HG03159 (cell line): Measurements from ENCODE around the gene ADAMTS17.

Experiments
- ATAC-seq: cut with Tn5 transposase; IDR thresholded peaks from one replicate; pipeline ENCODE4 v1.9.1; 2021; ENCODE audit warnings: mild to moderate bottlenecking, moderate library complexity; ENCODE audit not compliant: unreplicated experiment

The ADAMTS17 gene

DNA sequence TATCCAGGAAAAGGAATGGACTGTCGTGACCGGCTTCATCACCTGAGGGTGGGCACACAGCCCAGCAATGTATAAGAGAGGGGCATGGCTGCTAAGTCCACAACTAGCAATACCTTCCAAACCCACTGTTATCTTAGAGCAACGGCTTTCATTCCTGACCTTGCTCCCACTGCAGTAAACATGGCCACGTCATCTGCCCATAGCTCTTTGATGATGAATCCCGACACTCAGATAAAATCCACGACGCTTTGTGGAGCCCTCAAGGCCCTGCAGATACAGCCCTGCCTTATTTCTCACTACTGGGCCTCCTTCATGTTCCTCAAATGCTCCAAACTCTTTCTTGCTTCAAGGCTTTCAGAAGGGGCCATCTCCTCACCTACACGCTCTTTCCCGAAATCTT, 114.0 kb downstream of the ADAMTS17 start:
- ATAC-seq = no peak

DNA sequence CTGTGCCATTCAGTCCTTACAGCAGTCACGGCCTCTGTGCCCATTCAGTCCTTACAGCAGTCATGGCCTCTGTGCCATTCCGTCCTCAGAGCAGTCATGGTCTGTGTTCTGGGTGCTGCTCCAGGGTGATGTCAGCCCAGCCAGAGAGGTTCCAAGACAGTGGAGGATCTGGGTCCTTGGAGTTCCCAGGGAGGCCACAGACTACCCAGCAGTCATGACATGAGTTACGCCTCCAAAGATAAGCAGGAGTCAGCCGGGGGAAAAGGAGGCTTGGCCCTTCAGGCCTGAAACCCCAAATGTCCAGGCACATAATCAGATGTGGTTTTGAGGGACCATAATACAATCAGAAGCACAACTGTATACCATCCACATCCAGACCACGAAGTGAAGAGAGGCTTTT, 115.7 kb downstream of the ADAMTS17 start:
- ATAC-seq = no peak

DNA sequence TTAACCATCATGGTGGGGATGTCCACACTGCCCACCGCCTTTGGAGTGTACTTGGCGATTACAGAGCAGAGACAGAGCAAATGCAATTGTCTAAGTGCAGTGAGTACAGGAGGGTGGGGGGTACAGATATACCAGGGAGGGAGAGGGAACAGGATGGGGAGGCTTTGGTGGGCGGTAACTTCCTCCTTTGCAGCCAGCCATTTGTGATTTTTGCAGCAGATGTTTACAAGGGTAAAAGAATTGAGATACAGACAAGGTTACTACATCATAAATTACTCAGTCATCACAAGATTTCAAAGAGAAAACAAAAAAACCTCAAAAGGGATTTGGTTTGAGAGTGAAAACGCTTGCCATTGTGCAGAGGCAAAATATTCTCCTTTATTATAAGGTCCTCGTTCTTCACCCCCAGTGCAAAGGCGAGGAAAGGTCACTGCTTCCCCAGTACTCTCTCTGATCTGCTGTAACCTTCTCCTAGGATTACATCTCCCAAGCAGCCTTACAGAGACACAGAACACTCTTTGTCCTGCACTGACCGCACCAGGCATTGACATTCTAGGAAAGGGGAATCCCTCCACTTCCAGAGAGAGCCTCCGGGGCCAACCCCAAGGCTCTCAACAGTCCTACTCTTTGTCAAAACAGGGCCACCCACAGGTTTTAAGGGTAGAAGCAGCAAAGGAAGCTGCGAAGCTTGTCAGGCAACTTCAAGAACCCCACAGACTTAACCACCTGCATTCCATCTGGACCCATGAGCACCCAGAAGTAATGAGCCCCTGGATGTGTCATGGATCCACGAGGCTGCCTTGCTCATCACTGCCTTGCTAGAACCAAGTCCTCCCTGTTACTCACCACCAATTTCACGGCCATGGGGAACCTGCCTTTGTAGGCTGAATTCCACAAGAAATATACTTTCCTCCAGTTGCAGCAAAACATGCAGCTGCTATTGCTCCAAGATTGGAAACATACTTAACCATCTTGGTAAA, 117.3 kb downstream of the ADAMTS17 start:
- no peak for ATAC-seq

DNA sequence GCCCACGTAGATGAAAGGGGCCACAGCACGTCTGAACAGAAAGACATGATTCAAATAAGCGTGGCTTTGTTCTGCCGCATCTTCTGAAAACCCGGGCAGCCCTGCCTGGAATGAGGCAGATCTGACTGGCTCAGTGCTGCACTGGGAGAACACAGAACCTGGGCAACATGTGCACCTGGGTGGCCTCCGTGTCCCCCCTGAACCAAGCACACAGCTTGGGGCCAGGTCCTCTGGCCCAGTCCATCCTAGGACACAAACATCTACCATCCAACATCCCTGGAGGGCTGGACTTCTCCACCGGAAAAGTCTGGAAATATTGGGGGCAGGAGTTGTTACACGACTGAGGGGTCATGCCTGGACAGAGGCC, 119.4 kb downstream of the ADAMTS17 start:
- ATAC-seq = no peak

GRCh38 chr15:100221471-100222348, 120.1 kb downstream of the ADAMTS17 start:
- no peak for ATAC-seq

DNA sequence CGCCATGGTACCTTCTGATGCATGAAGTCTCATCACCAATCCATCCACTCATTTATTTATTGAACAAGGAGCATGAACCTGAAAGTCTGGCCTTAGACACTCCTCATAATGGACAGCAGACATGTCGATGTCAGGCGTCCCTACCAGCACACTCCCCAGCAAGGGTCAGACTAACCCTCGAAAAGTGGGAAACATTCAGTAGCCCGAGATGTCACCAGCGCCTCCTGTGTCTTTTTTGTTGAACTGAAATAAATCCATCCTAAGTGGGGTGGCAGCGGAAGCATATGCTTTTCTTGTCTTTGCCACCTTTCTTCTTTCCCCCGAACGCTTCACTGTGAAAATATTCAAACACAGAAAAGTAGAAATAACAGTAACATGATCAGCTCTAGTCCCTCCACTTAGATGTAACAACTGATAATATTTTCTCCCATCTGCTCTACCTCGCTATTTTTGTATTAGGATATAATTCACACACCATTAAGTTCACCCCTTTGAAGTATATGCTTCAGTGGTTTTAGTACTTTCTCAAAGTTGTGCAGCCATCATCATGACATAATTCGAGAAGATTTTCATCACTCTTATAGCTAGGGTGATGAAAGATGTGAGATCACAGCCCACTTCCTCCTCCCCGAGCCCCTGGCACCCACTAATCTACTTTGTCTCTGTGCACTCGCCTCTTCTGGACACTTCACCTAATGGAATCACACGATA, 121.6 kb downstream of the ADAMTS17 start:
- no peak for ATAC-seq

GRCh38 chr15:100218434-100218833, 123.3 kb downstream of the ADAMTS17 start:
- ATAC-seq = no peak

GRCh38 chr15:100216182-100216581, 125.6 kb downstream of the ADAMTS17 start:
- ATAC-seq = no peak

DNA sequence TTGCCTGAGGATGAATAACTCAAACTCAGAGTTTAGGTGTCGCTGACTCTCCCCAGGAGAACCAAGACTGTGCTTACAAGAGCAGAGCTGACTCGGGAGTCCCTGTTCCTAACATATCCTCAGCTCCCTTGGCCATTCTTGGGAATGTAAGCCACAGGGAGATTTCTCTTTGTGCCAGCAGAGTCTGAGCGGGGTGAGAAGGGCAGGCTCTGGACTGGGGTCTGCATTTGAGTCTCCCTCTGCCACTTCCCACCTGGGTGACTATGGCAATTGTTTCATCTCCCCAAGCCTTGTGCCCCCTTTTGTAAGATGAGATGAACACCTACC, 126.0 kb downstream of the ADAMTS17 start:
- ATAC-seq = no peak

DNA sequence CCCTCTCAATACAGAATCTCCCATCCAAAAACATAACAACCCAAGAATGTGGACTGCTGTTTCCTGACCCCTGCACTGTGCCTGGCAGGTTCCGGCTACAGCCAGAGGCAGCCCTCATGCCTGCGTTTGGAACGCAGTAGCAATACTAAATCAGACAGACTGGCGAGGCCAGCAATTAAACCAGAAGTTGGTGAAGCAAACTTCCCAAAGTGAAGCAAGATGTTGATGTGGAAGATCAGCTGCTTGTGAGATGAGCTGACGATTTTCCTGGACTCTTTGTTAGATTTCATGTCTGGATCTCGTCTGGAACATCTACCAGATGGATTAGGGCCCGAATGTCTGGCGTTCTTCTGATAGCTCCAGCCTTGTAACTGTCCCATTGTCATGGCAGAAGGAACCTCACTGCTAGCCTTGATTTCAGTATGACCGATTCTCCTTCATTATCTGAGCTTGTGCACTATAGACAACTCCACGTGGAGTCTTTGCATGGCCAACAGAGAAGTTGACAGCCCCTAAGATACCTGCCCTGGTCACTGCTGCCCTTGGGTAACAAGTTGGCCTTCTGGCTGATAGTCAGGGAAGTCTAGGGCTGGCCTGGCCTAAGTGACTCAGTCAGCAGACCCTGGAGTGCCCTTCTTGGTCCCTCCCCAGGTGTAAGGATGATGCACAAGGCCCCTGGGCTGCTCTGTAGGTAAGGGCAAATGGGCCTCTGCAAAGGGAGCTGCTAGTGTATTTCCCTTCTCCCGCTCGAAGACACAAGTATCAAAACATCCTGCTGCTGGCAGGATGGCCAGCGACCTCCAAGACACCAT, 126.5 kb downstream of the ADAMTS17 start:
- ATAC-seq = no peak

- no peak for ATAC-seq
Observed at GRCh38 chr15:100211855-100212850, 129.6 kb downstream of the ADAMTS17 start.

- no peak for ATAC-seq
Observed at GRCh38 chr15:100210338-100210737, 131.4 kb downstream of the ADAMTS17 start.

GRCh38 chr15:100208921-100209603, 132.7 kb downstream of the ADAMTS17 start:
- ATAC-seq = no peak

GRCh38 chr15:100207053-100207452, 134.7 kb downstream of the ADAMTS17 start:
- ATAC-seq = no peak

DNA sequence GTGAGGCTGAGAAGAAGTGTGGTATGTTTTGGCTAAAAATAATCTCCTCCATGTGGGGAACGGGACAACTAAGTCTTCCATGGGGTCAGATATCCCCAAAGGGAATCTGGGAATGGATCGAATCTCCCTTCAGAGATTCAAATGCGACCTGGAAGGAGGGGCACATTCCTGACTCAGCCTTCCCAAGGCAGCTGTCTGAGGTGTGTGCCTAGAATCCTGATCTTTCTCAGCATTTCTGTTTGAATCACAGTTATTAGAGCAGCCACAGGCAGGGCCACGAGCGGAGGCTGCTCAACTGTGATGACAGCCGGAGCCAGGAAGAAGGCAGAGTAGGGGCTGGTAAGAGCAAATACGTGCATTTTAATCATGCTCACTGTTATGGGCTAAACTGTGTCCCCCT, 135.1 kb downstream of the ADAMTS17 start:
- no peak for ATAC-seq

DNA sequence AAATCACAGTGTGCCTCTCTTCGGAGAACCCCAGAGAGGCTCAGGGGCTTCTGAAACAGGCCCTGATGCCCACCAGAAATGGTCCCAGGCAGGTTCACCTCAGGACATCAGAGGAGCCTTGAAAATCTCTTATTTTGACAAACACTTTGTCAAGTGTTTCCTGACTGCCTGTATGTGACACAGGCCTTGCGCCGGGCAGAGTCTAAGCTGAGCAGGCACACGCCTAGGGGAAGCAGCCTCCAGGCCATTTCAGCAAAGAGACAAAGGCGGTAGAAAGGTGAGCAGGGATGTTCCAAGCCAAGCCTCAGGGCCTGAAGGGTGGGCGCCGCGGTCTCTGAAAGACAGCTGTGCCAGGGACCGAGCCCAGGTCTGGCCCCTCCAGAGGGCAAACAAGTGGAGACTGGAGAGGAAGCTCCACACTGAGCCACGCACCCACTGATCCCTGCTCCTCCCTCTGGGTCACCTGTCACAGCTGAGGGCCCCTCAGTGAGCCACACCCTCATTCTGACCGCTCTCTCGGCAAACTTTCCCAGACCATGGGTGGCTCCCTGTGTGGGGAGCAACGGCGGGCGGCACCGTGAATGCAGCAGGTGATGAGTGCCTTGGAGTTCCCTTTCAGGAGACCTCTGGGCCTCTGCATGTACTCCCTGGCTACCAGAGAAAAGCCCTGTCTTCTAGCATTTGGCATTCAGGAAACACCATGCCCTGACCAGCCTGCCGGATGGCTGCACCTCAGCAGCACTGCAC, 136.1 kb downstream of the ADAMTS17 start:
- no peak for ATAC-seq

DNA sequence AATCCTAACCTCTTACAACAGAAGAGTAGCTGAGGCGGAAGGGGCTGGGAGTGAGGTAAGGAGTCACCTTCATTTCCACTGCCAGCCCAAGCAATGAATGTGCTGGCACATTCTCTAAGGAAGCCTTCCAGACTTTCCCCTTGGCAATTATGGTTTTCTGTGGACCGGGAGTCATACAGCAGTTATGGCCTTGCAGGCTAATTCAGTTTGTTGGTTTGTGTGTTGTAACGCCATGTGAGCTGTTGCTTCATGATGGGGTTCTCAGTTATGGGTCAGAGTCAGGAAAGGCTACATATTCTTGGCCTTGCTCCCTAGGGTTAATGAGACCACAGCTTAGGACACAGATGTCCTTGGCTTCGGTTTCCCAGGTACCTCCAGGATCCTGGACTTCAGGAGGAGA, 137.0 kb downstream of the ADAMTS17 start:
- ATAC-seq = no peak

DNA sequence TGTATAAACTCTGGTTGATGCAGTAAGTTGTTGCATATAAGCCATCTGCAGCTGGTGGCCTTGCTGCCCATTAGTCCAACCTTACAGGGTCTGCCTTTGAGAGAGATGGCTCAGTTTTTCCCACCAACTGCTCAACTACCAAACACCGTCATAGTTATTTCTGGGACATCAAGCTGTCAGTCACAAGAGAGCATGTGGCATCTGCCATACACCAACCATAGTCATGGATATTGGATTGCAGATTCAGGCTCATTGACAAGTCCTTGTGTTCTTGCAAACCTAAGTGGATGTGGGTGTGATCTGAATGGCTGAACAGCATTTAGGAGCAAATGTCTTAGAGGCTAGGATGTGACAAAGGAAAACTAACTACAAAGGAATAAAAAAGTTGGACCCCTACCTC, 137.6 kb downstream of the ADAMTS17 start:
- ATAC-seq = no peak
